ENCODE results near the gene ZDHHC14.

Gene ZDHHC14

GRCh38 chr6:157424491-157425020 lies 43.6 kb downstream of the ZDHHC14 start:
- no peak for DNase-seq (ENCODE audit: low read depth)
- TF ChIP-seq CTCF (conservative IDR thresholded peaks at IDR 0.05; ENCODE audit: low read depth, low read length) = no peak

GRCh38 chr6:157427969-157428368 lies 47.0 kb downstream of the ZDHHC14 start:
- H3K4me3 ChIP-seq (ENCODE audit: low read length) = no peak overlapping the region
- no peak for TF ChIP-seq CTCF (conservative IDR thresholded peaks at IDR 0.05; ENCODE audit: low read depth, low read length)
- DNase-seq (ENCODE audit: low read depth) = no peak

More at GRCh38 chr6:157424491-157425020, 43.6 kb downstream of the ZDHHC14 start:
- H3K4me3 ChIP-seq (ENCODE audit: low read length) = no peak overlapping the region

- no peak for DNase-seq (ENCODE audit: low read depth)
- H3K4me3 ChIP-seq (ENCODE audit: low read length) = no peak overlapping the region
- no peak for TF ChIP-seq CTCF (conservative IDR thresholded peaks at IDR 0.05; ENCODE audit: low read depth, low read length)
Observed at GRCh38 chr6:157428427-157429202, 47.6 kb downstream of the ZDHHC14 start.

GRCh38 chr6:157429248-157429647 lies 48.3 kb downstream of the ZDHHC14 start:
- no peak overlapping the region for H3K4me3 ChIP-seq (ENCODE audit: low read length)
- DNase-seq (ENCODE audit: low read depth) = no peak
- TF ChIP-seq CTCF (conservative IDR thresholded peaks at IDR 0.05; ENCODE audit: low read depth, low read length) = no peak

GRCh38 chr6:157430834-157431233 lies 49.8 kb downstream of the ZDHHC14 start:
- no peak for TF ChIP-seq CTCF (conservative IDR thresholded peaks at IDR 0.05; ENCODE audit: low read depth, low read length)
- DNase-seq (ENCODE audit: low read depth) = no peak
- no peak overlapping the region for H3K4me3 ChIP-seq (ENCODE audit: low read length)

GRCh38 chr6:157432231-157432891 lies 51.4 kb downstream of the ZDHHC14 start:
- no peak for DNase-seq (ENCODE audit: low read depth)
- H3K4me3 ChIP-seq (ENCODE audit: low read length) = no peak overlapping the region
- TF ChIP-seq CTCF (conservative IDR thresholded peaks at IDR 0.05; ENCODE audit: low read depth, low read length) = no peak

All from retinal pigment epithelial cell (primary cell).